SK-N-SH (cell line): ENCODE results near the gene UBL4B. TPM values are rescaled to one million over a fixed set of nuclear protein-coding genes. Genes with fewer than 3 reads are reported as not detected.

ENCODE experiments used
- CTCF ChIA-PET: fragments of 300-600, 350-600 bp; formaldehyde crosslinking; extraction: SDS; loops from one replicate; lab custom pipeline; 2021; lab: Yijun Ruan, JAX
- POLR2A ChIA-PET: fragments of 350-600 bp; sonication (Branson Sonifier 250); formaldehyde crosslinking; extraction: SDS; loops from one replicate; lab custom pipeline; 2020; ENCODE audit warnings: antibody characterized with exemption, inconsistent platforms; lab: Yijun Ruan, JAX
- DNase-seq: peaks from one replicate; pipeline ENCODE4 v3.0.0; 2012
- H2AFZ ChIP-seq: fragments of 200-600 bp; sonication (generic); 2 replicates; pipeline ENCODE4 v1.8.1; 2016; ENCODE audit warnings: antibody characterized with exemption, mild to moderate bottlenecking, low read depth
- H3F3A ChIP-seq: fragments of 200-600 bp; sonication (generic); replicated peaks from 2 replicates; pipeline ENCODE3; 2016; ENCODE audit warnings: antibody characterized with exemption, mild to moderate bottlenecking; ENCODE audit not compliant: insufficient read depth
- H3K27ac ChIP-seq, 2 experiments: fragments of 200-500 bp in 1 of 2; fragments of 200-600 bp in 1 of 2; sonication (Bioruptor generic) in 1 of 2; sonication (generic), shearing (Covaris generic) in 1 of 2; 2 replicates each; pipeline versions ENCODE4 v1.5.1 to v1.6.1; 2014 to 2016; ENCODE audit warnings: low read depth in 2 of 2, inconsistent platforms in 1 of 2, low read length in 1 of 2, mild to moderate bottlenecking in 1 of 2, mixed read lengths in 1 of 2
- H3K27me3 ChIP-seq: fragments of 200-600 bp; sonication (generic), shearing (Covaris generic); 2 replicates; pipeline ENCODE4 v1.6.1; 2016; ENCODE audit warnings: mixed run types; ENCODE audit not compliant: insufficient read depth
- H3K36me3 ChIP-seq, 2 experiments: fragments of 200-500 bp in 1 of 2; fragments of 200-600 bp in 1 of 2; sonication (Bioruptor generic) in 1 of 2; sonication (generic) in 1 of 2; replicated peaks in 1 of 2; 2 replicates each; pipeline versions ENCODE3 to v1.5.1; 2014 to 2016; ENCODE audit warnings: low read length in 1 of 2, mild to moderate bottlenecking in 1 of 2; ENCODE audit not compliant: insufficient read depth in 2 of 2, control insufficient read depth in 1 of 2
- H3K4me1 ChIP-seq, 2 experiments: fragments of 200-500 bp in 1 of 2; fragments of 200-600 bp in 1 of 2; sonication (Bioruptor generic) in 1 of 2; sonication (generic), shearing (Covaris generic) in 1 of 2; 2 replicates each; pipeline versions ENCODE4 v1.5.1 to v1.6.1; 2014 to 2016; ENCODE audit warnings: low read depth in 1 of 2, low read length in 1 of 2, mixed run types in 1 of 2; ENCODE audit not compliant: insufficient read depth in 2 of 2, control insufficient read depth in 1 of 2
- H3K4me2 ChIP-seq: fragments of 200-600 bp; sonication (generic), shearing (Covaris generic); 2 replicates; pipeline ENCODE4 v1.6.1; 2017; ENCODE audit warnings: mixed run types
- H3K4me3 ChIP-seq, 2 experiments: fragments of 200-500 bp in 1 of 2; fragments of 200-600 bp in 1 of 2; sonication (Bioruptor generic) in 1 of 2; sonication (generic), shearing (Covaris generic) in 1 of 2; 2 replicates each; pipeline versions ENCODE4 v1.5.1 to v1.8.1; 2014 to 2016; ENCODE audit warnings: low read depth in 2 of 2, inconsistent platforms in 1 of 2, low read length in 1 of 2, mild to moderate bottlenecking in 1 of 2, mixed read lengths in 1 of 2, moderate library complexity in 1 of 2
- H3K79me2 ChIP-seq: fragments of 200-600 bp; sonication (generic); 2 replicates; pipeline ENCODE4 v1.8.1; 2017; ENCODE audit warnings: mild to moderate bottlenecking; ENCODE audit not compliant: insufficient read depth
- H3K9ac ChIP-seq: fragments of 200-600 bp; sonication (generic); 2 replicates; pipeline ENCODE4 v1.6.1; 2017; ENCODE audit warnings: mixed run types
- H3K9me2 ChIP-seq: fragments of 200-600 bp; sonication (generic); 2 replicates; pipeline ENCODE4 v1.6.1; 2017; ENCODE audit warnings: mixed run types
- H3K9me3 ChIP-seq: fragments of 200-600 bp; sonication (generic); 2 replicates; pipeline ENCODE4 v1.6.1; 2017; ENCODE audit warnings: mixed run types, mild to moderate bottlenecking, moderate library complexity
- H4K20me1 ChIP-seq: fragments of 200-600 bp; sonication (generic); 2 replicates; pipeline ENCODE4 v1.6.1; 2017; ENCODE audit warnings: mild to moderate bottlenecking, mixed run types; ENCODE audit not compliant: insufficient read depth
- ELF1 ChIP-seq: IDR thresholded peaks from 2 replicates; pipeline ENCODE4 v1.4.0; 2012
- FOSL2 ChIP-seq: IDR thresholded peaks from 2 replicates; pipeline ENCODE4 v1.4.0; 2012; ENCODE audit warnings: low read depth, mild to moderate bottlenecking, moderate library complexity, borderline replicate concordance
- FOXJ3 ChIP-seq: sonication (generic); formaldehyde crosslinking; IDR thresholded peaks from 2 replicates; pipeline ENCODE4 v1.5.1; 2020; ENCODE audit warnings: mild to moderate bottlenecking, missing genetic modification reagents
- MXI1 ChIP-seq: IDR thresholded peaks from 2 replicates; pipeline ENCODE4 v1.6.1; 2012; ENCODE audit warnings: mild to moderate bottlenecking, low read depth, low read length, improper control_type of control experiment
- RAD21 ChIP-seq: IDR thresholded peaks from 2 replicates; pipeline ENCODE4 v1.6.1; 2012; ENCODE audit warnings: mild to moderate bottlenecking, low read length
- REST ChIP-seq: IDR thresholded peaks from 2 replicates; pipeline ENCODE4 v1.6.1; 2012; ENCODE audit warnings: mild to moderate bottlenecking, low read depth, low read length, moderate library complexity
- RFX5 ChIP-seq: IDR thresholded peaks from 2 replicates; pipeline ENCODE4 v1.6.1; 2012; ENCODE audit warnings: mild to moderate bottlenecking, improper control_type of control experiment, low read length
- RXRA ChIP-seq: IDR thresholded peaks from 2 replicates; pipeline ENCODE4 v1.4.0; 2012; ENCODE audit warnings: low read depth, mild to moderate bottlenecking, borderline replicate concordance
- SIN3A ChIP-seq: IDR thresholded peaks from 2 replicates; pipeline ENCODE4 v1.6.1; 2012; ENCODE audit warnings: low read depth, mild to moderate bottlenecking, low read length, moderate library complexity, borderline replicate concordance
- TAF1 ChIP-seq: IDR thresholded peaks from 2 replicates; pipeline ENCODE4 v1.6.1; 2012; ENCODE audit warnings: low read depth, mild to moderate bottlenecking, low read length, moderate library complexity, borderline replicate concordance
- TCF12 ChIP-seq: IDR thresholded peaks from 2 replicates; pipeline ENCODE4 v1.4.0; 2012
- USF1 ChIP-seq: IDR thresholded peaks from 2 replicates; pipeline ENCODE4 v1.4.0; 2012; ENCODE audit warnings: low read depth, borderline replicate concordance
- USF2 ChIP-seq: fragments of 150-350 bp; IDR thresholded peaks from 2 replicates; pipeline ENCODE4 v1.6.1; 2017; ENCODE audit warnings: antibody characterized with exemption, low read length, low read depth, borderline replicate concordance
- ZBTB33 ChIP-seq: IDR thresholded peaks from 2 replicates; pipeline ENCODE4 v1.4.0; 2012; ENCODE audit warnings: low read depth, borderline replicate concordance
- WGBS: methylation state at CpG from one replicate; pipeline ENCODE4 v1.1.6; 2017; ENCODE audit warnings: low lambda C conversion rate; 5-methylcytosine and 5-hydroxymethylcytosine counted together
- polyA plus RNA-seq, 3 experiments: library from polyadenylated mRNA; depleted of rRNA; stranded (reverse); fragments of >200 nt; gene quantifications; 2 replicates each; pipeline ENCODE4 v1.2.3, GENCODE V29; 2012

UBL4B gene
- polyA plus RNA-seq, 1 of the 3 experiments (the other 2 are of a cell fraction): not detected

- no peak for TF ChIP-seq REST
Observed at GRCh38 chr1:110068646-110069403, 43.4 kb upstream of the UBL4B start (continued).

- Histone ChIP-seq H3K9me2 (no peaks in the 10 kb centered on the region), H3K4me1 (peaks cover 0 to 17% of the 10 kb centered on the region in 2 experiments; a peak in 2 of 4 replicates), H3K9me3 (no peaks in the 10 kb centered on the region), H4K20me1 (no peaks in the 10 kb centered on the region), H3K4me2 (no peak overlapping the region), H3F3A (no peaks in the 10 kb centered on the region), H3K27me3 (no peaks in the 10 kb centered on the region; the same call in 1 of the 2 replicates), H3K79me2 (no peaks in the 10 kb centered on the region), H3K4me3 (no peak overlapping the region), H3K27ac (no peak overlapping the region), H2AFZ (no peak overlapping the region), H3K36me3 (no peaks in the 10 kb centered on the region), H3K9ac (no peak overlapping the region)
- TF ChIP-seq RAD21: no peak
- no peak for TF ChIP-seq FOSL2
- TF ChIP-seq RFX5: no peak
- TF ChIP-seq USF1: no peak
- no peak for TF ChIP-seq ZBTB33
- no peak for TF ChIP-seq TCF12
- no peak for TF ChIP-seq ELF1
- TF ChIP-seq RXRA: no peak
- no peak for TF ChIP-seq SIN3A
- no peak for TF ChIP-seq REST
- no peak for TF ChIP-seq FOXJ3 (CRISPR knock-in tag)
- no peak for TF ChIP-seq USF2
- TF ChIP-seq MXI1: no peak
- TF ChIP-seq TAF1: no peak
- 96% methylated on average over 40 of the region's 64 CpGs for WGBS
- POLR2A ChIA-PET: no interaction called here
- DNase-seq: no peak
- CTCF ChIA-PET: interaction anchor here (1.2 to 42.0 kb wide), 4 partner anchors 9 to 31 kb away, joined by 3 to 1768 read pairs (median 6); partner anchors contain the start of gene UBL4B
Observed at GRCh38 chr1:110069404-110070281, 42.6 kb upstream of the UBL4B start.
